ENCODE data around the gene ANKRD31. TPM values are rescaled to one million over a fixed set of nuclear protein-coding genes. Genes with fewer than 3 reads are reported as not detected.
A peak's percentile ranks its signal among the peaks of the same experiment; 100 is the strongest.

ANKRD31 gene
- polyA plus RNA-seq, 3 donors = 0.43 to 0.66 (median 0.46) TPM

GRCh38 chr5:75062925-75063531 lies 173.7 kb downstream of the ANKRD31 start:
- DNase-seq = no peak

DNA sequence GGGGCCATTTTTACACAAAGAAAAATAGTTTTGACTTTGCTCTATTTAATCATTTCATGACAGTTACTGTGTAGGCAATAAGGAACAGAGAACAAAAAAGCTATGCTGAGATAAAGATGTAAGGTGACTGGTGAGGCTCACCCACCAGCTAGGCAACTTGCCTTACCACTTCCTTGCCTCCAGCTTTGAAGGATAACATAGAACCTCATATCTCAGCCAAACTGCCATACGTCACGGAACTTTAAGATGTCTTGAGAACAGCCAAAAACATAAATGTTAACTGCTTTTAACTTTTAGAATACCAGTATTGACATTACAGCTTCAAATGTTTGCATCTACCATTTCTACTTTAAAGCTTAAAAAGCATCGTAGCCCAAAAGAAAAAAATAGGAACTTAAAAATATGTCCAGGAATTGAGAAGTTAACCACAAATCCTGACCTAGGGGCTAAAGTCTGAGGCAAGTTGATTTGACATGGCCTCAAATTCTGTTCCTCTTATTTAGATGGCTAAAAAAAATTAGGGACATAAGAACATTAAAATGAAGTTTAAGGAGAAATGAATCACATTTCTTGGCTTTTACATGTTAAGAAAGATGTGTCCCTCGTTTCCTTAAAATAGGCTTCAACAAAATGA lies 176.6 kb downstream of the ANKRD31 start:
- DNase-seq = no peak

DNA sequence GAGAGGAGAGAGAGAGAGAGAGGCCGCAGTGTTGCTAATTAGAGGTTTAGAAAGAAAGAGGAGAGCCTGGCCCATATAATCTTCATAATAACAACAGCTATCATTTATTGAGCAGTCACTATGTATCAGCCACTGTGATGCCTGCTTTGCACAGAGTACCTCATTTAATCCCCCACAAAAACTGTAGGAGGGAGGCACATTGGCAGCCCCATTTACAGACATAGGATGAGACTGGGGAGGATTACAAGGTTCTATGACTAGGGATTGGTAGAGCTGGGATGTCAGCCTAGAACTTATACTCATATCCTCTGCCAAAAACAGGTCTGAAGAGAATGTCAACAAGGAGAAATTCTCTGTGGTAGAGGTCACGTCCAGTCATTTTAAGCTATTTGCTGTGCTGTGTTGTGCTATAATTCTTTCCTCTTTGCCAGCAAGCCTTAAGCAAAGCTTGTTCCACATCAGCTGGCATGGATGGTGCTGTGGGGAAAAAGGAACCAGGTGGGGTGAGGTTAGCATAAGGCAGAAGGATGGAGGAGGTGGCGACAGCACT lies 177.6 kb downstream of the ANKRD31 start:
- no peak for DNase-seq

DNA sequence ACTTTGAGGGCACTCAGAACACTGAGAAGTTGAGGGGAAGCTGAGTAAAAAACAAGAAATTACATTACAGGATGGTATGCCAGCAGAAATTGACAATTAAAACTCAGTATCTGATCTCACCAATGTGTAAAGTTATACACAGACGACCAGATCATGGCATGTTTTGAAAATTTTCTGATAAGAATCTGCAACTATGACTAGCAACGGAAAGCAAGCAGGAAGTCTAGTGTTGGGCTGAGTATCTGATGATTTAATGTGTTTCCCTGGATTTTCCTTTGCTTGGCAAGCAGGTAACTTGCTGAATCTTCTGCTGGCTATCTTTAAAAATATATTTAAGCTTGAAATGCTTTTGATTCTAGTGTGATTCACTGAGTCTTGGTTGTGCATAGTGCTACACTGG lies 179.1 kb downstream of the ANKRD31 start:
- DNase-seq = no peak

- no peak for DNase-seq
Measured at GRCh38 chr5:75055727-75056144, 180.9 kb downstream of the ANKRD31 start.

DNA sequence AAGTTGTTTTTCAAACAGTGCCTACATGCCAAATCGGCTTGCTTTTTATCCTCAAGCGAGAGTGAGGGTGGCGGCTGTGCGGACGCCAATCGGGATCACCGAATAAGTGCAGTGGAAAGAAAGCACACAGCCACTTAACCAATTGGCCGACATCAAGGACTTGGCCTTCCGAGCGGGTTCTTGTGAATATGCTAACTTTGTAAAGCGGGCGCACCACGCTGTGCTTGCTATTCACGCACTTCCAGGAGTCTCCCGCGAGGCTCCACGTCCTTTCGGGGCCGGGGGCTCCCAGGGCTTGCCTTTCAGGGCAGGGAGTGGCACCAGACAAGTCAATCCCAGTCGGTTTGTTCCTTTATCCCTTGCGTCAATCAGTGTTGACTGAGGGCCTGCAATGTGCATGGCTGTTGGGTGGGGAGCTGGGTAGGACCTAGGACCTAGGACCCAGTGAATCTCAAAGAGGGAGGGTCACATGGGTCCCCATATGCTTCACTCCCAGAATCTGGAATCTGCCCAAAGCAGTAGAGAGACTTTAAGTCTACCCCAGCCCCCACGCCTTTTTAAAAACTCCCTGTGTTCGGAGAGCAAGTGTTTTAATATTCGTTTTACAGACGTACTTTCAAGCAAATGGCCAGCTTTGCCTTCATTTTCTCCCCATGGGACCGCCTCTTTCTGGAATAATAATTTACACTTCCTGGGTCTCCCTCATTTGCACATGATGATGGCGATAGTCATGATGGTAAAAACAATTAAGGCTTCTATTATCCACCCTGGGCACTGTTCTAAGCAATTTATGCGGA lies 182.3 kb downstream of the ANKRD31 start:
- peak; percentile 40 for DNase-seq

DNA sequence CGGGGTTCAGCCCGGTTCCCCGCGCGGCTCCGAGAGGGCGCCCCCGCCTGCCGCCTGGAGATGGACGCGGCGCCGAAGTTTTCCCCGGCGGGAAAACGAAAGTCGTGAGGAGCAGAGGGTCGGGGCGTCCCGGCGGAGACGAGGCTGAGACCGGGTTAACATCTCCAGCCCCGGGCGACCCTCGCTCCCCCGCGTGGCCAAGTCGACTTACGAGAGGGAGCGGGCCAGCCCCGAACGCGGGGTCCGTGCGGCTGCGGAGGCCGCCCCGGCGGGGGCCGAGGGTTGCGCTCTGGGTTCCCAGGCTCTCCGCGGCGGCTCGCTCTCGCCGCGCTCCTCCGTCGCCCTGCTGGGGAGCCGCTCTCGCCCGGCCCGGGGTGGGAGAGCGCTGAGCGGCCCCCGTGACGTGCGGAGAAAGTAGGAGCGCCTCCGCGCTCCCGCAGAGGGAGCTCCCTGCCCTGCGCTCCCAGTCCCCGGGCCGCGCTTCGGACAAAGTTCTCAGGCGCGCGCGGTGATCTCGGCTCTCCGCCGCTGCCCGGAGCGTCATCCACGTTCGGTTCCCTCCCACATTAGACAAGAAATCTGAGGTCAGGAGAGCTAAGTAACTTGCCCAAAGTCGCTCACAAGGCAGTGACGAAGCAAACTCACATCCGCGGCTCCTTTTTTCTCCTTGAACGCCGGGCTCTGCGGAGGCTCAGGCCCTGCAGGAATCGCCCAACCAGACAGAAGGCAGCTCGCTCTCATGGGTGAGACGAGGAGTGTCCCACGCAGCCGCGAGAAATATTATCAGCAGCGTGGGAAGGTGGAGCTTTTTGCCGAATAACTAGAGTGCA lies 183.2 kb downstream of the ANKRD31 start:
- peak; percentile 62 for DNase-seq

DNA sequence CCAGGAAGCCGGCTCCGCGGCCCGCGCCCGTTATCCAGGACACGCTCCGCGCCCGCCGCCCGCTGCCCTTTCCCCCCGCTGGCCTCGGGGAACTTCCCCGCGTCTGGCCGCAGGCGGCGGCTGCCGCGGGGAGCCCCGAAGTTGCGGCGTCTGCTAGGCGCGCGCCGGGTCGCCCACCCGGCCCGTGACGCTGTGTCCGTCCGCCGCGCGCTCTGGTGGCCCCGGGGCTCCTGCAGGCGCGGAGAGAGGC lies 183.7 kb downstream of the ANKRD31 start:
- DNase-seq = no peak

GRCh38 chr5:75052192-75053053 lies 184.3 kb downstream of the ANKRD31 start, which contains the start of gene GCNT4:
TSS of gene GCNT4 (minus strand) at chr5:75052558. CDS start at chr5:75030037, 22,521 bp downstream.
- peak; percentile 34 for DNase-seq

GRCh38 chr5:75051217-75051751 lies 185.4 kb downstream of the ANKRD31 start:
- no peak for DNase-seq

- no peak for DNase-seq
Measured at GRCh38 chr5:75050415-75050814, 186.3 kb downstream of the ANKRD31 start.

- peak; percentile 27 for DNase-seq
Measured at GRCh38 chr5:75049456-75050351, 187.0 kb downstream of the ANKRD31 start.

DNA sequence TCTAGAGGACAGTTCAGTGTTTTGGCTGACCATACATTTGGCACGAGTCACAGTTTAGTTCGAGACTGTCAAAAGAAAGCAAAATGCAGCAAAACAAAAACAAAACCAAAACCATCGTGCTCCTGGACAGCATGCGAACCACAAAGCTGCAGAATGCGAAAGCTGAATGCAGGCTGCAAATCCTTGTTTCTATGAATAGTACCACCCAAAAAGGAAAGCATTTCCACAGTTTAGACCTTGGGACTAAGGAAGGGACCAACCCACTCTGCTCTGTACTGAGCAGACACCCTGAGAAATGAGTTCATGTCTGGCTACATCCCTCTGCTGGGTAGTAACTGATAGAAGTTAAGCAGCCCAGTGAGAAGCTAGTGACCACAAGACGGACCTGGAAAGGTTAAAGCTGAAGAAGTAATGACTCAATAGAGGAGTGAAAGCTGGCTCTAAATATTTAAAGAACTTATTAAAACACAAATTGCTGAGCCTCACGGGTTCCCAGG lies 188.2 kb downstream of the ANKRD31 start:
- no peak for DNase-seq

DNA sequence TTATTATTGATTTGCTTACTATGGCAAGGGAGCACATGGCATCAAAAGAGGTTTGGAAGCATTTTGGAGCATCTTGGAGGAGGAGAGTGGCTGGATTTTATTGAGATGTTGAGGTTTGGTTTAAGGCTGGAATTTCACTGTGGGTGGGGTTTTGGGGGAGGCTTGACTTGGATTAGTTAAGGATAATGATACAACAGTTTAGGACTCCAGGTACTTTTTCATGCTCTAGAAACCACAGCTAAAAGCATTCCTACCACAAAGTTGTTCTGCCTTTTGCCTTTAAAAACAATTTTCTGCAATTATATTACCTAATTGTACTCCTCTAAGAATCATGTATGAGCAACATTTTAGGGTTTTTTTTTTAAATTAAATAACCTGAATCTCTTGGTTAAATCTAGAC lies 189.3 kb downstream of the ANKRD31 start:
- DNase-seq = no peak

GRCh38 chr5:75046366-75047142 lies 190.1 kb downstream of the ANKRD31 start:
- no peak for DNase-seq

GRCh38 chr5:75045071-75045470 lies 191.6 kb downstream of the ANKRD31 start:
- DNase-seq = no peak

DNA sequence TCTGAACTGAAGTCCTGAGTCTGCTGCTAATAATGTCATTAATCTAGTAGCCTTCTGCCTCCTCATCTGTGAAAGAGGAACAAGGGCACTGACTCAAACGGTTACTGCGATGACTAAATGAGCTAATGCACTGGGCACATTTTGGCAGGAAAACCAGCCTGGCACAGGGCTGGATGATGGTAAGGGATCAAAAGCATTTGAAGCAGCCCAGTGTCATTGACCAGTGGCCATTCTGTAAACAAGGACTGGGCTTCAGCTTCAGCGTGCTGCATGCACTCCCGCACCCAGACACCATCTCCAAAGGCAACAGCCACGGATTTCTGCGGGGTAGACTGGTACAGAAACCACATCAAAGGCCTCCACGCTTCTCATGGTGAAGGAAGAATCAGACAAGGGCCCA lies 192.3 kb downstream of the ANKRD31 start:
- DNase-seq = no peak

- DNase-seq = no peak
Measured at GRCh38 chr5:75043633-75044264, 192.9 kb downstream of the ANKRD31 start.
